HCT116 (cell line): ENCODE data around the gene MRPL58. TPM values are rescaled to one million over a fixed set of nuclear protein-coding genes. Genes with fewer than 3 reads are reported as not detected.

Source experiments
- ATAC-seq: fragments of 200-7000 bp; cut with Tn5 transposase; 2 replicates; pipeline ENCODE4 v1.9.1; 2020; ENCODE audit warnings: mild to moderate bottlenecking, moderate library complexity
- BruUV-seq: library from RNA; stranded (reverse); fragments of 400-500 nt; replicated peaks from 2 replicates; lab custom pipeline; 2021; lab: Mats Ljungman, UMichigan
- CTCF ChIA-PET: fragments of 300-600 bp; sonication (Branson Sonifier 250); formaldehyde crosslinking; loops from one replicate; lab custom pipeline; 2021; ENCODE audit warnings: antibody characterized with exemption; lab: Charles Lee
- POLR2A ChIA-PET: fragments of 300-600, 350-600 bp; sonication (Branson Sonifier 250); formaldehyde crosslinking; loops from one replicate; lab custom pipeline; 2021; ENCODE audit warnings: antibody characterized with exemption; lab: Charles Lee
- RAD21 ChIA-PET, 2 experiments: fragments of 300-600 bp; sonication (Branson Sonifier 250); formaldehyde crosslinking; loops; one replicate each; lab custom pipeline; 2023; ENCODE audit warnings: low total read pairs in 2 of 2; ENCODE audit not compliant: uncharacterized antibody in 2 of 2, unreplicated experiment in 2 of 2, low non-redundant PET in 1 of 2; lab: Charles Lee
- DNase-seq: peaks from one replicate; pipeline ENCODE4 v3.0.0-alpha.2; 2010; ENCODE audit warnings: low read depth, low spot score
- H2AFZ ChIP-seq: fragments of 200-600 bp; shearing (Covaris generic), sonication (generic); 2 replicates; pipeline ENCODE4 v1.6.1; 2017; ENCODE audit warnings: low read depth, mixed run types, mixed read lengths, antibody characterized with exemption, low read length; ENCODE audit not compliant: poor library complexity, severe bottlenecking
- H3K27ac ChIP-seq: 2 replicates; pipeline ENCODE4 v1.5.1; 2012; ENCODE audit warnings: low read depth, low read length
- H3K27me3 ChIP-seq: fragments of 200-600 bp; sonication (generic); 2 replicates; pipeline ENCODE4 v1.6.1; 2016; ENCODE audit warnings: mixed run types, low read length, mixed read lengths; ENCODE audit not compliant: insufficient read depth
- H3K36me3 ChIP-seq, 2 experiments: fragments of 200-500 bp in 1 of 2; fragments of 200-600 bp in 1 of 2; sonication (Bioruptor generic) in 1 of 2; sonication (generic) in 1 of 2; 2 replicates each; pipeline versions ENCODE4 v1.5.1 to v1.6.1; 2014 to 2016; ENCODE audit warnings: low read length in 2 of 2, inconsistent platforms in 1 of 2, mixed read lengths in 1 of 2, mixed run types in 1 of 2; ENCODE audit not compliant: insufficient read depth in 2 of 2, control insufficient read depth in 1 of 2
- H3K4me1 ChIP-seq, 2 experiments: fragments of 200-600 bp in 1 of 2; sonication (generic) in 1 of 2; 2 replicates each; pipeline versions ENCODE4 v1.5.1 to v1.6.1; 2012 to 2017; ENCODE audit warnings: low read length in 2 of 2, inconsistent platforms in 1 of 2, mild to moderate bottlenecking in 1 of 2, mixed read lengths in 1 of 2, mixed run types in 1 of 2, moderate library complexity in 1 of 2; ENCODE audit not compliant: insufficient read depth in 2 of 2, control insufficient read depth in 1 of 2
- H3K4me2 ChIP-seq: fragments of 200-600 bp; sonication (generic); 2 replicates; pipeline ENCODE4 v1.6.1; 2017; ENCODE audit warnings: mixed run types, low read length, mixed read lengths
- H3K4me3 ChIP-seq, 2 experiments: fragments of 200-600 bp in 1 of 2; sonication (generic) in 1 of 2; replicated peaks in 1 of 2; 2 replicates each; pipeline ENCODE4 v1.5.1; 2011 to 2016; ENCODE audit warnings: low read length in 2 of 2, control low read depth in 1 of 2, low read depth in 1 of 2, mild to moderate bottlenecking in 1 of 2, mixed read lengths in 1 of 2, mixed run types in 1 of 2
- H3K79me2 ChIP-seq: fragments of 200-600 bp; sonication (generic); 2 replicates; pipeline ENCODE4 v1.6.1; 2017; ENCODE audit warnings: mild to moderate bottlenecking, mixed run types, low read length, moderate library complexity, mixed read lengths; ENCODE audit not compliant: insufficient read depth
- H3K9ac ChIP-seq: fragments of 200-600 bp; sonication (generic); 2 replicates; pipeline ENCODE4 v1.6.1; 2016; ENCODE audit warnings: low read length, mixed read lengths
- H3K9me2 ChIP-seq: fragments of 200-600 bp; sonication (generic), shearing (Covaris generic); 2 replicates; pipeline ENCODE4 v1.6.1; 2017; ENCODE audit warnings: mixed run types, mild to moderate bottlenecking, moderate library complexity; ENCODE audit not compliant: insufficient read depth
- H3K9me3 ChIP-seq, 2 experiments: fragments of 200-500 bp in 1 of 2; fragments of 200-600 bp in 1 of 2; sonication (Bioruptor generic) in 1 of 2; sonication (generic) in 1 of 2; 2 replicates each; pipeline ENCODE4 v1.6.1; 2014 to 2017; ENCODE audit warnings: low read length in 2 of 2, mixed read lengths in 2 of 2, inconsistent platforms in 1 of 2, low read depth in 1 of 2, mild to moderate bottlenecking in 1 of 2, mixed run types in 1 of 2, moderate library complexity in 1 of 2; ENCODE audit not compliant: control insufficient read depth in 1 of 2, insufficient read depth in 1 of 2
- H4K20me1 ChIP-seq: fragments of 200-600 bp; sonication (generic), shearing (Covaris generic); 2 replicates; pipeline ENCODE4 v1.6.1; 2017; ENCODE audit warnings: mixed run types, mild to moderate bottlenecking, moderate library complexity; ENCODE audit not compliant: insufficient read depth
- CTCF ChIP-seq, 3 experiments: fragments of 200-600 bp in 1 of 3; sonication (generic) in 1 of 3; IDR thresholded peaks in 2 of 3; conservative IDR thresholded peaks in 1 of 3; 2 replicates each; pipeline ENCODE4 v1.5.1; 2012 to 2017; ENCODE audit warnings: low read depth in 2 of 3, low read length in 2 of 3, antibody characterized with exemption in 1 of 3, borderline replicate concordance in 1 of 3, control low read depth in 1 of 3, mild to moderate bottlenecking in 1 of 3, mixed read lengths in 1 of 3, mixed run types in 1 of 3, moderate library complexity in 1 of 3; ENCODE audit not compliant: insufficient read depth in 1 of 3
- EGR1 ChIP-seq: IDR thresholded peaks from 2 replicates; pipeline ENCODE4 v1.6.1; 2012; ENCODE audit warnings: low read depth
- ELF1 ChIP-seq: IDR thresholded peaks from 2 replicates; pipeline ENCODE4 v1.6.1; 2012; ENCODE audit warnings: low read depth, borderline replicate concordance
- EZH2 ChIP-seq: fragments of 200-600 bp; sonication (generic); IDR thresholded peaks from 2 replicates; pipeline ENCODE4 v1.6.1; 2017; ENCODE audit warnings: antibody characterized with exemption, mixed run types
- JUND ChIP-seq: IDR thresholded peaks from 2 replicates; pipeline ENCODE4 v1.6.1; 2012
- POLR2A ChIP-seq: IDR thresholded peaks from 2 replicates; pipeline ENCODE4 v1.7.0; 2011; ENCODE audit warnings: borderline replicate concordance; ENCODE audit not compliant: insufficient read depth, insufficient read length; ENCODE audit errors: extremely low read depth
- RAD21 ChIP-seq: IDR thresholded peaks from 2 replicates; pipeline ENCODE4 v1.6.1; 2012; ENCODE audit warnings: low read depth, mild to moderate bottlenecking
- REST ChIP-seq: IDR thresholded peaks from 2 replicates; pipeline ENCODE4 v1.6.1; 2012; ENCODE audit warnings: low read depth
- SP1 ChIP-seq: IDR thresholded peaks from 2 replicates; pipeline ENCODE4 v1.6.1; 2012; ENCODE audit warnings: low read depth
- SRF ChIP-seq: IDR thresholded peaks from 2 replicates; pipeline ENCODE4 v1.6.1; 2012; ENCODE audit warnings: low read depth
- TCF7L2 ChIP-seq: IDR thresholded peaks from 2 replicates; pipeline ENCODE4 v1.7.0; 2011; ENCODE audit warnings: borderline replicate concordance, inconsistent platforms; ENCODE audit not compliant: insufficient read depth, insufficient read length; ENCODE audit errors: extremely low read depth
- ZNF274 ChIP-seq: fragments of 200-500 bp; sonication (Bioruptor generic); IDR thresholded peaks from 2 replicates; pipeline ENCODE4 v1.6.1; 2014; ENCODE audit warnings: mild to moderate bottlenecking, low read depth, low read length, inconsistent platforms
- intact Hi-C: fragments of 100-400 bp; cut with micrococcal nuclease; formaldehyde crosslinking; loops from 2 replicates; pipeline ENCODE4 v1.10.0; 2022
- total RNA-seq: library from RNA; stranded (reverse); gene quantifications from one replicate; pipeline ENCODE4 v1.2.1, GENCODE V29; 2021; ENCODE audit not compliant: unreplicated experiment

MRPL58 gene
- total RNA-seq, 1 experiment from 2014 or later = 80.5 TPM

GRCh38 chr17:74977802-74978201 is 34.7 kb upstream of the MRPL58 start:
- no TSS peak for BruUV-seq
- no peaks in the 10 kb centered on the region for H4K20me1 ChIP-seq

More at GRCh38 chr17:74977802-74978201, 34.7 kb upstream of the MRPL58 start:
- Histone ChIP-seq H3K27ac (no peak overlapping the region), H3K4me3 (no peak overlapping the region), H3K36me3 (no peaks in the 10 kb centered on the region), H3K4me1 (peaks cover 7 to 21% of the 10 kb centered on the region in 2 experiments), H2AFZ (no peak overlapping the region), H3K4me2 (no peak overlapping the region), H3K9me2 (no peaks in the 10 kb centered on the region), H3K9me3 (no peaks in the 10 kb centered on the region), H3K27me3 (no peaks in the 10 kb centered on the region), H3K79me2 (no peaks in the 10 kb centered on the region), H3K9ac (no peak overlapping the region)
- intact Hi-C loops = no loop called here
- RAD21 ChIA-PET = no interaction called here
- CTCF ChIA-PET = no interaction called here
- DNase-seq = no peak
- TF ChIP-seq SRF (no peak), ZNF274 (no peak), EGR1 (no peak), TCF7L2 (no peak), POLR2A (no peak), REST (no peak), SP1 (no peak), EZH2 (no peak), CTCF (IDR thresholded peaks at IDR 0.05 in 2 of 3, conservative IDR thresholded peaks at IDR 0.05 in 1 of 3; ENCODE audit: borderline replicate concordance in 1 of 3, insufficient read depth in 1 of 3, low read depth in 2 of 3, low read length in 2 of 3) (no peak), ELF1 (no peak), RAD21 (no peak), JUND (no peak)
- POLR2A ChIA-PET = no interaction called here
- ATAC-seq = no peak
